ENCODE results near the gene HPN. TPM values are rescaled to one million over a fixed set of nuclear protein-coding genes. Genes with fewer than 3 reads are reported as not detected.

The HPN gene
- polyA plus RNA-seq, 3 donors: 0.05 TPM; not detected in 2

DNA sequence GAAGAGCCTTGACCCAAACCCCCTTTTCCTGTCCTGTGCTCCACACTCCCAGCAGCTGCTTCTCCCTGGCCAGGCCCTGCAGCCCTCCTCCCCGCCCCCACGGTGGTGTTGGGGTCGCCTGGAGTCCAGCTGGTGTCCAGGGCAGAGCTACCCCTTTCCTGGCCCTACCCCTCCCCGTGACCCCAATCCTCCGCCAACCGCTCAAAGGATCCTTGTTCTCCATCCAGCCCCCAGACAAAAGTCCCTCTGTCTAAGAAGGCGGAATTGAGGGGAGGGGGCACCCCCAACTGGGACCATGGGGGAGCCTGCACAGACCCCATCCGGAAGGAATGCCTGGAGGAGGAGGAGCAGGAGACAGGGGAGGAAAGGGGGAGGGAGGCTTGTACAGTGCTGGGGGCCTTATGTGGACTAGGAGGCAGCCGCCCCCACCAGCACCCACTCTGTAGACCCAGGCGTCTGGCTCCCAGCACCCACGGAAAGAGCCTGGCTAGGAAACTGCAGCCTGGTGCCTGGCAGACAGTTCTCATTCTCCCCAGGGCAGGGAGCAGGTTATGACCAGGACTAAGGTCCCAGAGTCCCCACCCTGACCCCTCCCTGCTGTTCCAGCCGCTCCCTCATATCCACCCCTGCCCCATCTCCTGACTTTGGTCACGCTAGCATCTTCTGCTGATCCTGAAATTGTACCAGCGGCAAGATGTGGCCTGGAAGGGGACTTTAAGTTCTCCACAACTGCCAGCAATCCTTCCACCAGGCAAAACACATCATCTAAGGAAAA, 73.8 kb downstream of the HPN start, which contains the start of gene FXYD3:
Gene FXYD3 (plus strand): TSS at position 647 of the 775 bp plus-strand sequence. CDS start 3,554 bp downstream, outside the sequence.
- intact Hi-C loops (cut with micrococcal nuclease): no loop called here
- Mint-ChIP-seq H3K9me3 (peaks cover 0 to 2% (median 0%) of the 10 kb centered on the region in 7 donors), H3K27ac (peak within 1 kb of the TSS in 1 of 7 donors; percentile 34), H3K27me3 (ENCODE audit: low read depth in 3 of 3) (peaks cover 6 to 21% (median 17%) of the 10 kb centered on the region in 3 donors), H3K36me3 (no peaks in the 10 kb centered on the region), H3K4me1 (peaks cover 23% of the 10 kb centered on the region), H3K4me3 (peak within 1 kb of the TSS in 1 of 2 donors; percentile 53)
- Histone ChIP-seq H3K9ac (ENCODE audit: insufficient read depth, low read length, poor library complexity, severe bottlenecking) (no peak within 1 kb of the TSS), H2AFZ (ENCODE audit: insufficient read depth, low read depth, low read length, poor library complexity, severe bottlenecking) (peak within 1 kb of the TSS; percentile 48), H3K27me3 (ENCODE audit: control insufficient read depth in 2 of 2, insufficient read depth in 2 of 2, low read length in 2 of 2) (no peaks in the 10 kb centered on the region), H4K20me1 (ENCODE audit: insufficient read depth, low read length) (no peaks in the 10 kb centered on the region), H3K4me2 (replicated peaks; ENCODE audit: extremely low read depth, low read length, poor library complexity, severe bottlenecking) (peak within 1 kb of the TSS; percentile 25), H3K79me2 (ENCODE audit: insufficient read depth, low read length) (no peaks in the 10 kb centered on the region), H3K36me3 (replicated peaks in 1 of 2; ENCODE audit: control insufficient read depth in 1 of 2, insufficient read depth in 2 of 2, low read length in 2 of 2) (no peaks in the 10 kb centered on the region), H3K4me3 (replicated peaks in 1 of 3; ENCODE audit: low read depth in 2 of 3, low read length in 3 of 3) (no peak within 1 kb of the TSS), H3K27ac (ENCODE audit: low read depth in 1 of 2, low read length in 2 of 2) (no peak within 1 kb of the TSS), H3K4me1 (ENCODE audit: control insufficient read depth in 1 of 2, insufficient read depth in 2 of 2, low read length in 2 of 2) (peaks cover 20 to 25% of the 10 kb centered on the region in 2 donors), H3K9me3 (replicated peaks in 1 of 2; ENCODE audit: control insufficient read depth in 1 of 2, insufficient read depth in 1 of 2, low read length in 2 of 2) (no peaks in the 10 kb centered on the region)
- 82% methylated on average over 6 of the region's 14 CpGs for WGBS (ENCODE audit: insufficient coverage)
- DNase-seq: no peak
- TF ChIP-seq, protein P1, sequence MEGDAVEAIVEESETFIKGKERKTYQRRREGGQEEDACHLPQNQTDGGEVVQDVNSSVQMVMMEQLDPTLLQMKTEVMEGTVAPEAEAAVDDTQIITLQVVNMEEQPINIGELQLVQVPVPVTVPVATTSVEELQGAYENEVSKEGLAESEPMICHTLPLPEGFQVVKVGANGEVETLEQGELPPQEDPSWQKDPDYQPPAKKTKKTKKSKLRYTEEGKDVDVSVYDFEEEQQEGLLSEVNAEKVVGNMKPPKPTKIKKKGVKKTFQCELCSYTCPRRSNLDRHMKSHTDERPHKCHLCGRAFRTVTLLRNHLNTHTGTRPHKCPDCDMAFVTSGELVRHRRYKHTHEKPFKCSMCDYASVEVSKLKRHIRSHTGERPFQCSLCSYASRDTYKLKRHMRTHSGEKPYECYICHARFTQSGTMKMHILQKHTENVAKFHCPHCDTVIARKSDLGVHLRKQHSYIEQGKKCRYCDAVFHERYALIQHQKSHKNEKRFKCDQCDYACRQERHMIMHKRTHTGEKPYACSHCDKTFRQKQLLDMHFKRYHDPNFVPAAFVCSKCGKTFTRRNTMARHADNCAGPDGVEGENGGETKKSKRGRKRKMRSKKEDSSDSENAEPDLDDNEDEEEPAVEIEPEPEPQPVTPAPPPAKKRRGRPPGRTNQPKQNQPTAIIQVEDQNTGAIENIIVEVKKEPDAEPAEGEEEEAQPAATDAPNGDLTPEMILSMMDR (IDR thresholded peaks at IDR 0.05): no peak

Other genes starting within 250 kb of the HPN start
- gene ZNF30, start 114.8 kb upstream of the HPN start, polyA plus RNA-seq: 1 to 10 TPM in 1 of 3 donors, under 1 TPM in 2; 0.13 to 1.7 (median 0.29) TPM
- gene ZNF792, start 77.5 kb upstream of the HPN start, polyA plus RNA-seq: 1 to 10 TPM; 1.3 to 3.3 (median 1.7) TPM
- gene GRAMD1A, start 41.4 kb upstream of the HPN start, polyA plus RNA-seq: 10 to 100 TPM in 2 of 3 donors, 1 to 10 TPM in 1; 9.3 to 73.9 (median 15.1) TPM
- gene SCN1B, start 11.3 kb upstream of the HPN start, polyA plus RNA-seq: under 1 TPM in 2 of 3 donors, not detected in 1; 0.08 to 0.68 TPM
- gene FXYD3, start 74.1 kb downstream of the HPN start, polyA plus RNA-seq: not detected
- gene LGI4, start 93.3 kb downstream of the HPN start, polyA plus RNA-seq: 1 to 10 TPM in 1 of 3 donors, not detected in 2; 1.1 TPM
- under 1 TPM in 2 of 3 donors, not detected in 1; 0.25 to 0.74 TPM for gene FXYD1, start 97.1 kb downstream of the HPN start, polyA plus RNA-seq
- gene FXYD7, start 101.5 kb downstream of the HPN start, polyA plus RNA-seq: under 1 TPM in 1 of 3 donors, not detected in 2; 0.16 TPM
- gene FXYD5, start 113.0 kb downstream of the HPN start, polyA plus RNA-seq: 100 to 1,000 TPM; 204 to 673 (median 312) TPM
- gene FAM187B, start 187.0 kb downstream of the HPN start, polyA plus RNA-seq: not detected
- gene LSR, start 207.3 kb downstream of the HPN start, polyA plus RNA-seq: under 1 TPM in 2 of 3 donors, not detected in 1; 0.08 to 0.17 TPM
- 100 to 1,000 TPM in 1 of 3 donors, 1 to 10 TPM in 2; 2.7 to 248 (median 5.0) TPM for gene USF2, start 227.2 kb downstream of the HPN start, polyA plus RNA-seq
- gene HAMP, start 240.8 kb downstream of the HPN start, polyA plus RNA-seq: under 1 TPM in 1 of 3 donors, not detected in 2; 0.25 TPM